Neural progenitor cell (in vitro differentiated cells): ENCODE data around the gene GARIN1A. TPM values are rescaled to one million over a fixed set of nuclear protein-coding genes. Genes with fewer than 3 reads are reported as not detected.

Experiments used
- DNase-seq: peaks from one replicate; pipeline ENCODE4 v3.0.0-alpha.2; 2016; ENCODE audit warnings: low spot score
- H2AFZ ChIP-seq: fragments of 200-600 bp; sonication (generic); replicated peaks from 2 replicates; pipeline ENCODE4 v1.6.1; 2016; ENCODE audit warnings: antibody characterized with exemption
- H3F3A ChIP-seq: fragments of 200-600 bp; sonication (generic); 2 replicates; pipeline ENCODE4 v1.6.1; 2016; ENCODE audit warnings: antibody characterized with exemption, low read depth
- H3K27ac ChIP-seq: fragments of 200-600 bp; sonication (generic); 2 replicates; pipeline ENCODE4 v1.5.1; 2016; ENCODE audit warnings: mild to moderate bottlenecking
- H3K27me3 ChIP-seq: fragments of 200-600 bp; sonication (generic); 2 replicates; pipeline ENCODE4 v1.6.1; 2016; ENCODE audit warnings: mild to moderate bottlenecking, moderate library complexity
- H3K36me3 ChIP-seq: fragments of 200-600 bp; sonication (generic); 2 replicates; pipeline ENCODE4 v1.5.1; 2016
- H3K4me1 ChIP-seq: fragments of 200-600 bp; sonication (generic); 2 replicates; pipeline ENCODE4 v1.6.1; 2016; ENCODE audit warnings: mixed run types
- H3K4me2 ChIP-seq: fragments of 200-600 bp; sonication (generic); 2 replicates; pipeline ENCODE4 v1.6.1; 2016
- H3K4me3 ChIP-seq: fragments of 200-600 bp; sonication (generic); 2 replicates; pipeline ENCODE4 v1.5.1; 2016
- H3K79me2 ChIP-seq: fragments of 200-600 bp; sonication (generic); 2 replicates; pipeline ENCODE4 v1.6.1; 2016; ENCODE audit warnings: low read depth
- H3K9ac ChIP-seq: fragments of 200-600 bp; sonication (generic); 2 replicates; pipeline ENCODE4 v1.6.1; 2016
- H3K9me3 ChIP-seq: fragments of 200-600 bp; sonication (generic); 2 replicates; pipeline ENCODE4 v1.5.1; 2016; ENCODE audit warnings: low read depth
- H4K20me1 ChIP-seq: fragments of 200-600 bp; sonication (generic); 2 replicates; pipeline ENCODE4 v1.6.1; 2016; ENCODE audit warnings: low read depth
- H3K27ac Mint-ChIP-seq: 3 replicates; pipeline ENCODE4 v1.8.0; 2021; ENCODE audit warnings: mixed read lengths
- H3K27me3 Mint-ChIP-seq: 2 replicates; pipeline ENCODE4 v1.8.0; 2022; ENCODE audit warnings: low read depth, mild to moderate bottlenecking, inconsistent platforms, moderate library complexity, mixed read lengths; ENCODE audit not compliant: insufficient read depth
- H3K36me3 Mint-ChIP-seq: 3 replicates; pipeline ENCODE4 v1.8.0; 2021; ENCODE audit warnings: mixed read lengths
- H3K4me1 Mint-ChIP-seq: 3 replicates; pipeline ENCODE4 v1.8.0; 2021; ENCODE audit warnings: mixed read lengths
- H3K4me3 Mint-ChIP-seq: 3 replicates; pipeline ENCODE4 v1.8.0; 2021; ENCODE audit warnings: mild to moderate bottlenecking, moderate library complexity, mixed read lengths
- H3K9me3 Mint-ChIP-seq: 3 replicates; pipeline ENCODE4 v1.8.0; 2020; ENCODE audit warnings: mixed read lengths
- CTCF ChIP-seq: fragments of 200-600 bp; sonication (generic); IDR thresholded peaks from 2 replicates; pipeline ENCODE4 v1.5.1; 2017; ENCODE audit warnings: antibody characterized with exemption, mild to moderate bottlenecking
- EZH2 ChIP-seq: fragments of 200-600 bp; sonication (generic); IDR thresholded peaks from 2 replicates; pipeline ENCODE4 v1.6.1; 2017; ENCODE audit warnings: antibody characterized with exemption, mild to moderate bottlenecking, moderate library complexity
- EZH2phosphoT487 ChIP-seq: fragments of 200-600 bp; sonication (generic); IDR thresholded peaks from 2 replicates; pipeline ENCODE4 v1.6.1; 2017; ENCODE audit warnings: antibody characterized with exemption
- total RNA-seq: library from RNA; depleted of rRNA; stranded (reverse); fragments of >200 nt; gene quantifications from 2 replicates; pipeline ENCODE4 v1.2.3, GENCODE V29; 2015; ENCODE audit warnings: low replicate concordance

Gene GARIN1A
- total RNA-seq, 1 donor from 2014 or later = not detected

DNA sequence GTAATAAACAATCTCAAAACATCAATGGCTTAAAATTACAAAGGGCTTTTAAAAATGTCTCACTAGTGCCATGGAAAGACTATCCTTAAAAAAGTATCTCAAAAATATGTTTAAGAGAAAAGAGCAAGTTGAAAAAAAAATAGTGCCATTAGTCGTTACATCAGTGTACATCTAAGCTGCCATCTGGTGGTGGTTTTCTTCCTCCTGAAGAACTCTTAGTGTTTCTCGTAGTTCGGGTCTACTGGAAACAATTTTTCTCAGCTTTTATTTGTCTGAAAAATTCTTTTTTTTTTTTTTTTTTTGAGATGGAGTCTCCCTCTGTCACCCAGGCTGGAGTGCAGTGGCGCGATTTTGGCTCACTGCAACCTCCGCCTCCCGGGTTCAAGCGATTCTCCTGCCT lies 5.9 kb upstream of the GARIN1A start:
- Histone ChIP-seq H3K4me1 (no peaks in the 10 kb centered on the region), H3F3A (no peaks in the 10 kb centered on the region), H3K4me2 (no peak overlapping the region), H3K27ac (no peak overlapping the region), H3K9me3 (peaks cover 12% of the 10 kb centered on the region), H3K9ac (no peak overlapping the region), H4K20me1 (no peaks in the 10 kb centered on the region), H3K79me2 (no peaks in the 10 kb centered on the region), H3K36me3 (no peaks in the 10 kb centered on the region), H2AFZ (no peak overlapping the region), H3K4me3 (no peak overlapping the region), H3K27me3 (no peaks in the 10 kb centered on the region)
- peak; percentile 36 for TF ChIP-seq CTCF
- TF ChIP-seq EZH2 = no peak
- TF ChIP-seq EZH2phosphoT487 = no peak
- peaks cover 10% of the 10 kb centered on the region for H3K27me3 Mint-ChIP-seq
- peaks cover 19% of the 10 kb centered on the region for H3K36me3 Mint-ChIP-seq
- H3K4me3 Mint-ChIP-seq = no peak overlapping the region
- H3K27ac Mint-ChIP-seq = no peak overlapping the region
- H3K4me1 Mint-ChIP-seq = no peaks in the 10 kb centered on the region
- DNase-seq = peak; percentile 25
- H3K9me3 Mint-ChIP-seq = peaks cover 15% of the 10 kb centered on the region

- H3K4me3 Mint-ChIP-seq = no peak overlapping the region
- peaks cover 9% of the 10 kb centered on the region for H3F3A ChIP-seq
- peak overlapping the region; percentile 97 for H2AFZ ChIP-seq
- H3K27ac ChIP-seq = no peak overlapping the region
- H3K9me3 ChIP-seq = no peaks in the 10 kb centered on the region
- H3K36me3 Mint-ChIP-seq = peaks cover 3% of the 10 kb centered on the region
- no peaks in the 10 kb centered on the region for H3K9me3 Mint-ChIP-seq
- H3K4me1 ChIP-seq = peaks cover 4% of the 10 kb centered on the region
- H3K4me2 ChIP-seq = no peak overlapping the region
- no peak overlapping the region for H3K9ac ChIP-seq
- H3K4me1 Mint-ChIP-seq = no peaks in the 10 kb centered on the region
- H3K79me2 ChIP-seq = no peaks in the 10 kb centered on the region
- H3K4me3 ChIP-seq = no peak overlapping the region
- peaks cover 7% of the 10 kb centered on the region for H3K27me3 Mint-ChIP-seq
- DNase-seq = peak; percentile 70
- no peaks in the 10 kb centered on the region for H3K36me3 ChIP-seq
- H3K27ac Mint-ChIP-seq = no peak overlapping the region
- TF ChIP-seq EZH2 (no peak), CTCF (peak; percentile 72)
- H3K27me3 ChIP-seq = no peaks in the 10 kb centered on the region
- H4K20me1 ChIP-seq = no peaks in the 10 kb centered on the region
Observed at GRCh38 chr7:128672927-128673517, 930 bp downstream of the GARIN1A start.

DNA sequence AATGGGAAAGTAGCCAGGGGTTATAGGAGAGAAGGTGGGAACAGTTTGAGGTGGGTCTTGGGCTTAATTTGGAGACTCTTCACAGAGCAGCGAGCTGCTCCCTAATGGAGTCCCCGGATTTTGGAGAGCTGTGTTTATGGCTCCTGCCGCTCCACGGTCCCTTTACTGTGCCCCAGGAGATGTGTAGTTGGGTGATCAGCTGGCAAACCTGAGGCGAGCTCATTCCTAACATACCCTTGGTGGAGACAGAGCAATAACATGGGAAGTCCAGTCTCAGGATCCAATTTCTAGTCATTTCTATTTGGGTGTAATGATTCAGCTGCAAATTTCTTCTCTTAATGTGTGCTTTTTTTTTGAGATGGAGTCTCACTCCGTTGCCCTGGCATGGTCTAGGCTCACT lies 1.5 kb downstream of the GARIN1A start:
- peaks cover 7% of the 10 kb centered on the region for H3K27me3 Mint-ChIP-seq
- H3K36me3 Mint-ChIP-seq = peaks cover 3% of the 10 kb centered on the region
- Histone ChIP-seq H3K36me3 (no peaks in the 10 kb centered on the region), H3K9me3 (no peaks in the 10 kb centered on the region), H3K4me1 (peaks cover 4% of the 10 kb centered on the region), H3K27me3 (no peaks in the 10 kb centered on the region), H3K27ac (no peak overlapping the region), H2AFZ (no peak overlapping the region), H3K4me2 (no peak overlapping the region), H3K4me3 (no peak overlapping the region), H3K79me2 (no peaks in the 10 kb centered on the region), H3F3A (peaks cover 9% of the 10 kb centered on the region), H4K20me1 (no peaks in the 10 kb centered on the region), H3K9ac (no peak overlapping the region)
- H3K4me3 Mint-ChIP-seq = no peak overlapping the region
- no peaks in the 10 kb centered on the region for H3K4me1 Mint-ChIP-seq
- no peak for TF ChIP-seq EZH2phosphoT487
- TF ChIP-seq CTCF = no peak
- no peak for TF ChIP-seq EZH2
- no peak for DNase-seq
- H3K27ac Mint-ChIP-seq = no peak overlapping the region
- H3K9me3 Mint-ChIP-seq = no peaks in the 10 kb centered on the region
